Right lobe of liver (tissue), 6 donors: ENCODE measurements around the gene EML4. TPM values are rescaled to one million over a fixed set of nuclear protein-coding genes. Genes with fewer than 3 reads are reported as not detected.

Source experiments
- ATAC-seq, 4 donors: fragments of 200-7000 bp; cut with Tn5 transposase; one replicate each; pipeline ENCODE4 v1.9.1; 2020; ENCODE audit warnings: mild to moderate bottlenecking in 4 of 4, moderate library complexity in 4 of 4
- DNase-seq, 3 donors: peaks; one replicate each; pipeline ENCODE4 v3.0.0-alpha.2; 2020
- H3K27ac ChIP-seq, 3 donors: fragments of 200-600 bp; one replicate each; pipeline ENCODE4 v1.8.0; 2022
- H3K27me3 ChIP-seq, 2 donors: fragments of 200-600 bp; one replicate each; pipeline ENCODE4 v1.8.0; 2022
- H3K36me3 ChIP-seq, 4 donors: fragments of 200-600 bp; sonication (generic) in 1 of 4; one replicate each; pipeline versions ENCODE4 v1.5.1 to v1.8.0; 2017 to 2022; ENCODE audit warnings: control low read depth in 1 of 4
- H3K4me1 ChIP-seq, 4 donors: fragments of 200-600 bp; sonication (generic) in 1 of 4; one replicate each; pipeline versions ENCODE4 v1.5.1 to v1.8.0; 2017 to 2022; ENCODE audit warnings: control low read depth in 1 of 4
- H3K4me3 ChIP-seq, 3 donors: fragments of 200-600 bp; one replicate each; pipeline ENCODE4 v1.8.0; 2022
- H3K9me3 ChIP-seq, 4 donors: fragments of 200-600 bp; sonication (generic) in 1 of 4; one replicate each; pipeline versions ENCODE4 v1.5.1 to v1.8.0; 2017 to 2022; ENCODE audit warnings: control low read depth in 1 of 4
- CTCF ChIP-seq, 4 donors: fragments of 200-600 bp in 3 of 4; fragments of 450-650 bp in 1 of 4; IDR thresholded peaks; one replicate each; pipeline versions ENCODE4 v1.5.1 to v1.8.0; 2016 to 2022; ENCODE audit warnings: antibody characterized with exemption in 4 of 4, mild to moderate bottlenecking in 2 of 4
- POLR2A ChIP-seq: fragments of 450-650 bp; IDR thresholded peaks from one replicate; pipeline ENCODE4 v1.6.1; 2017; ENCODE audit warnings: antibody characterized with exemption, mild to moderate bottlenecking
- WGBS: methylation state at CpG from one replicate; pipeline ENCODE4 v1.1.6; 2018; ENCODE audit warnings: low coverage, low lambda C conversion rate; ENCODE audit not compliant: insufficient coverage; ENCODE audit errors: missing lambda C conversion rate; 5-methylcytosine and 5-hydroxymethylcytosine counted together
- intact Hi-C, 2 donors: fragments of 100-400 bp; cut with DNase I; formaldehyde crosslinking; loops; one replicate each; pipeline versions ENCODE4 v1.11.2 to v1.14.1; 2022
- total RNA-seq, 6 experiments: library from RNA; depleted of rRNA in 2 of 6; stranded (reverse); fragments of >200 nt in 2 of 6; fragmentation: NEBNext Ultra II Directional in 3 of 6; extraction: Animal tissue kit (Norgen Biotek cat#: 25700) in 3 of 6; gene quantifications; one replicate each; pipeline versions ENCODE4 v1.1.0 to v1.2.4, GENCODE V29; 2016 to 2023
- donor health status: DM: no; HTN: yes; CAD: no.
- donor health status: DM: no; HTN: no; CAD: no.
- donor health status: DM: no; HTN: no; CAD: no.
- donor health status: DM: no; HTN: yes; CAD: no.
- donor health status: DM: no; HTN: yes; CAD: no.

Gene EML4
- total RNA-seq, 6 experiments from 2014 or later: 28.3 to 55.7 (median 36.7) TPM

- no peaks in the 10 kb centered on the region for H3K27me3 ChIP-seq
- H3K36me3 ChIP-seq: peaks cover 0 to 3% (median 0%) of the 10 kb centered on the region in 4 donors
- intact Hi-C loops: no loop called here
- WGBS: 94% methylated on average over 3 of the region's 3 CpGs
- DNase-seq: no peak
- TF ChIP-seq CTCF (IDR thresholded peaks at IDR 0.05): no peak
- no peak for TF ChIP-seq POLR2A
- H3K4me3 ChIP-seq: no peak overlapping the region
- no peak overlapping the region for H3K27ac ChIP-seq
- no peak for ATAC-seq
- no peaks in the 10 kb centered on the region for H3K4me1 ChIP-seq
- no peaks in the 10 kb centered on the region for H3K9me3 ChIP-seq
Measured at GRCh38 chr2:42261518-42262195, 92.5 kb downstream of the EML4 start.

GRCh38 chr2:42266236-42266635 is 97.1 kb downstream of the EML4 start:
- H3K27me3 ChIP-seq: no peaks in the 10 kb centered on the region
- 100% methylated on average over 1 of the region's 4 CpGs for WGBS
- H3K4me3 ChIP-seq: no peak overlapping the region
- H3K9me3 ChIP-seq: no peaks in the 10 kb centered on the region
- H3K36me3 ChIP-seq: peaks cover 0 to under 1% (median 0%) of the 10 kb centered on the region in 4 donors
- intact Hi-C loops: no loop called here
- no peak for TF ChIP-seq POLR2A
- TF ChIP-seq CTCF (IDR thresholded peaks at IDR 0.05): no peak
- no peak for DNase-seq
- no peaks in the 10 kb centered on the region for H3K4me1 ChIP-seq
- H3K27ac ChIP-seq: no peak overlapping the region
- no peak for ATAC-seq

DNA sequence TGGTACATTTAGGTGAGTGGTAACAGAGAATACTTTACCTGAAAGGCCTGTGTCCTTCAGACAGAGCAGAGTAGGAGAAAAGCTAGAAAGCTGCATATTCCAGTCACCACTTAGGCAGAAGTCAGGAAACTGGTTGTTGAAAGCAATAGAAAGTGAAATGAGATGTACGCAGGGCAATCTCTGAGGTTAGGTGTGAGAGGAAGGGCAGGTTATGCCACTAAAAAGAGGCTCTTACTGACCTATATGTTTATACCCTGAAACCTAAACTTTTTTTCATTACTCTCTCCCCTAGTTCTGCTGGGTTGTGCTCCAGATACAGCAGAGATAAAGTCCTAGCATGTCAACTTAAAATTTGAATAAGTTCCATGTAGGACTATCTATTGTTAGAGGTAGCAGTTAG is 98.4 kb downstream of the EML4 start:
- no peak overlapping the region for H3K4me3 ChIP-seq
- no peak overlapping the region for H3K27ac ChIP-seq
- H3K27me3 ChIP-seq: no peaks in the 10 kb centered on the region
- DNase-seq (no peak), ATAC-seq (no peak)
- H3K4me1 ChIP-seq: no peaks in the 10 kb centered on the region
- no peak for TF ChIP-seq POLR2A
- no peak for TF ChIP-seq CTCF (IDR thresholded peaks at IDR 0.05)
- no peaks in the 10 kb centered on the region for H3K9me3 ChIP-seq
- H3K36me3 ChIP-seq: no peaks in the 10 kb centered on the region
- WGBS: 57% methylated on average over 1 of the region's 1 CpG
- intact Hi-C loops: no loop called here

GRCh38 chr2:42268528-42269151 is 99.5 kb downstream of the EML4 start:
- intact Hi-C loops: no loop called here
- Histone ChIP-seq H3K27ac (no peak overlapping the region), H3K36me3 (no peaks in the 10 kb centered on the region), H3K9me3 (no peaks in the 10 kb centered on the region), H3K4me3 (no peak overlapping the region), H3K27me3 (no peaks in the 10 kb centered on the region), H3K4me1 (no peaks in the 10 kb centered on the region)
- TF ChIP-seq POLR2A (no peak), CTCF (IDR thresholded peaks at IDR 0.05) (no peak)
- DNase-seq (no peak), ATAC-seq (peak in 1 of 4 donors; percentile 18)
- WGBS: 95% methylated on average over 5 of the region's 5 CpGs
